ENCODE data around the gene GNA14.
"Not testable (repeated sequence)": the region's sequence is repeated elsewhere in the genome, so short reads cannot be mapped to it uniquely, and the experiment has no call there.

Gene GNA14

DNA sequence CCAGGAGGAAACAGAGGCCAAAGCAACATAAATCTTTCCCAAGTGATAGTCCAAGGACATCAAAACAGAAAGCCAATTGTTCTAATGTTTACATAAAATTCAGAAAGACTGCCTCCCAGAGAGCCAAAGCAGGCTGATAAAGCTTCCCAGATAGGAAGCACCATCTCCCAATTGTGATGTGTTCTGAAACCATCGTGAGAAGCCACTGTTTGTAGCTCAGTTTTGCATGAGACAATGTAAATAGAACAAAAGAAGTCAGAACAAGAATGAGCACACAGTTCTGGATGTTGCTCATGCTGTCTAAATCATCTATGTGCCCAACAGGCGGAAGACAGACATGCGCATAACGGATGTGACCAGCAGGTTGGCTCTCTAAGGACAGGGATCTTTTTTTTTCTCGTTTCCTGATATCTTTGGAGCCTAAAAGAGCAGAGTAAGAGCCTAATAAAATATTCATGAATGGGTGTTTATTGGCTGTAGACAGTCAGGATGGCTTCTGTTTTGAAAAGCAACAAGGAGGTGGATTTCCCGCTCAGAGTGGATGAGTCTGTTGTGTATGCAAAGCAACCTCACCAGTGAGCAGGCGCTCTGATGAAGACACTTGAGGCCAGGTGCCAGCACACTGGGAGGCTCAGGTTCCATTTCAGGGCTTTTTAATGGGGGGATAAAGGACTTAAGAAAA is 113.6 kb downstream of the GNA14 start:
- DNase-seq (ENCODE audit: low spot score) = no peak

DNA sequence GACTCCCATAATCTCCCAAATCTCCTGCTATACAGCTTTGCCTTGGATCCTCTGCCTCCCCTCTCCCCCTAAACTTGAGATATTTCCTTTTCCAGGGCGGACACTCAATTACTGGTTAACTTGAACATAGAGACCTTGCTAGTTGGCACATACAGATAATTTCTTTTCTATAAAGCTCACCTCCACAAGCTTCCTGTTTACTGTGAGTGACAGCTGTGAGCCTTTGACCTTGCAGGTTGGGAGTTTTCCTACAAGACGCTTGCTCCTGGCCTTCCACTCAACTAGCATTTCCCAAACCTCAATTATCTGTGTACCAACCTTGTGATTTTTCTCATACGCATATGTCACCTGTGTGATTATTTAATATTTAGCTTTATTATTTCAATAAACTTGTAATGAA is 114.5 kb downstream of the GNA14 start:
- DNase-seq (ENCODE audit: low spot score) = no peak

DNA sequence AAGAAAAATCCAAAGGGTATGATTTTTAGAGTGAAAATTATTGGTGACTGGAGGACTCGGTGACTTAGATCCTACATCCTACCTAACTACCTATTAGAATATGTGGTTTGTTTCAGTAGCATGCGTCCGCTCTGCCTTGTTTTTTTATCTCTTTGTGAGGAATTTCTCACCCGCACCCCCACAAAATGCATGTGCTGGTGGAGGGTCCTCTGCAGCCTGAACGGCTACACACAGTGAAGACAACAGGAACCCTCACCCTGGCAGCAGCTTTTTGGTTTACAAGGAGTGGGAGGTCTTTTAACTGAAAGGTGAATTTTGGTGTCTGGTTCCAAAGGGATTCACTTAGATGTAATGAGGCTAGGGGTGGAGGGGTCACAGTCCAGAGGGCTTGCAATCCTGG is 115.5 kb downstream of the GNA14 start:
- DNase-seq (ENCODE audit: low spot score) = no peak

DNA sequence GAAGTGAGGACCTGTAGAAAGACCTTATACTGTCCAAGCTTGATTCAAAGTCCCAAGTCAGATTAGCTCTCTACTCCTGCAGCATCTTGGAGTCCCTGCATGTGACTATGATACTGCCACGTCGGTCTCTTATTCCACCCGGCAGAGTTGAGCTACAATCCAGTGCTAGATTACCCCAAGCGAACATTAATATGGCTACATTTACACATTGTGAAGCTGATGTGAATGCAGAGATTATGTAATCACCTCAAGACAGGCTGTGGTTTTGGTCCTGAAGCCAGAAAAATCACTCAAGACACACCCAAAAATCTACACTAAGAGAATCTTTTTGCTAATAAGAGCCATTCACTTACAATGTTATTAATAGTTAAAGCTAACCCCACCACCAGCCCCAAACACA is 116.7 kb downstream of the GNA14 start:
- DNase-seq (ENCODE audit: low spot score) = no peak

DNA sequence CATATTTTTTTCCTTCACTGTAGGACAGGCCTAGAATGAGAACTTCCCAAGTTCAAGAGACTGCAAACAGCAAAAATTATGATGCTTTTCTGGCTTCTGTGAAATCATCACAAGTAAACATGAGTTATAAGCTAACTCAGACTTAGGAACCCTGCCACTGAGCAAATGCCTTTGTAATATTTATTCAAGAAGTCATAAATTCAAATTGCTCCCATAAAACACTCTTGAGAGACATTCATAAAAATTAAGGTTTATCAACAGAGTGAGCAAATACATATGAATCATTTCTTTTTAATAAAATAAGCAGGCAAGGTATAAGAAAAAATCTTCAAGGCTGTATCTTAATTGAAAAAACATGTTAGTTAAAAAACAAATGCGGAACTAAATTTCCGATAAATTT is 124.2 kb downstream of the GNA14 start:
- no peak for DNase-seq (ENCODE audit: low spot score)

DNA sequence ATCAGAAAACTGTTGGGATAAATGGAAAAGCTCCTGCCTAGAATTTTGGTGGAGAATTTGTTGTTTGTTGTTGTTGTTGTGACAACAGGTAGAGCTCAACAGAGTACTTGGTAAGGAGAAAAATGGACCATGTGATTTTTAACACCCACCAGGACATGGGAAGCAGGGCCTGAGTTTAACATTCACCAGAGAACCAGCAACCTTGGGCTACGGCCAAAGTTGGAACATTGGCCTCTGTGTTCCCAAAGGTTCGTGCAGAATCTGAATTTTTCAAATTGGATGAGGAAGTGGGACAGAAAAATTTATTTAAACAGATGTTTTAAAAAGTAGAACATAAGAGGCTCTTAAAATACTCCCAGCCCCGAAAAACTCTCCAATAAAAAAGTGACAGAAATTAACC is 127.0 kb downstream of the GNA14 start:
- DNase-seq (ENCODE audit: low spot score) = no peak

DNA sequence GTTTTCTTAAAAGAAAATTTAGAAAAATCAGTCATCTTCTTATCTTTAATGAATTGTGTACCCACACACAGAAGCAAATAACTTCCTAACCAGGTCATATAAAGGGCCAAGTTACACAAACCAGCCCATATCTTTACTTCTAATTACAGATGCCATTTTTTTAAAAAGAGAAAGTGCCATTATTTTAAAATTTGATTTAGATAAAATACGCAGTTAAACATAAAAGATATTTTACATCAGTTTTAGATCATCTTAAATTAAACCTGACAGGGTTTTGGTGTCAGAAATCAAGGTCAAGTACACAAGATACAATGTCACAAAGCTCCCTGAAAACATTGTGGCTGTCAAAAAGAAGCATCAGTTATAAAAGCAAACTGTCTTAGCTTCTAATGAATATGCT is 129.4 kb downstream of the GNA14 start:
- no peak for DNase-seq (ENCODE audit: low spot score)

DNA sequence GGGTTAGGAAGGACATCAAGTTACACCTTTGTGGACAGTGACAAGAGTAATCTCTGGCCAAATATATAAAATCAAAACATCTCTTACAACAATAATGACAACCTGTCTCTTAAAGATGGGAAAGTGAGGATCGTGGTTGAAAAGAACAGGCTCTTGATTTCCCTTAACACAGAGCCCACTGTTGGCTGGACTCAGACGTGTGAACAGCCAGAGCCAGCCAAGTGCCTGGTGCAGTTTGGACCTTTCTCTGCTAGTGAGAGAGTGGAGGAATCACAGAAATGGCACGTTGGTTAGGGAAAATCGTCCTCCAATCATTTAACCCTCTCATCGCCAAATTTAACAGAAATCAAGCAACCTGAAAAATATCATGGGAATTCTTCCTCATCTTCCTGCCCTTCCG is 131.3 kb downstream of the GNA14 start:
- DNase-seq (ENCODE audit: low spot score) = no peak

DNA sequence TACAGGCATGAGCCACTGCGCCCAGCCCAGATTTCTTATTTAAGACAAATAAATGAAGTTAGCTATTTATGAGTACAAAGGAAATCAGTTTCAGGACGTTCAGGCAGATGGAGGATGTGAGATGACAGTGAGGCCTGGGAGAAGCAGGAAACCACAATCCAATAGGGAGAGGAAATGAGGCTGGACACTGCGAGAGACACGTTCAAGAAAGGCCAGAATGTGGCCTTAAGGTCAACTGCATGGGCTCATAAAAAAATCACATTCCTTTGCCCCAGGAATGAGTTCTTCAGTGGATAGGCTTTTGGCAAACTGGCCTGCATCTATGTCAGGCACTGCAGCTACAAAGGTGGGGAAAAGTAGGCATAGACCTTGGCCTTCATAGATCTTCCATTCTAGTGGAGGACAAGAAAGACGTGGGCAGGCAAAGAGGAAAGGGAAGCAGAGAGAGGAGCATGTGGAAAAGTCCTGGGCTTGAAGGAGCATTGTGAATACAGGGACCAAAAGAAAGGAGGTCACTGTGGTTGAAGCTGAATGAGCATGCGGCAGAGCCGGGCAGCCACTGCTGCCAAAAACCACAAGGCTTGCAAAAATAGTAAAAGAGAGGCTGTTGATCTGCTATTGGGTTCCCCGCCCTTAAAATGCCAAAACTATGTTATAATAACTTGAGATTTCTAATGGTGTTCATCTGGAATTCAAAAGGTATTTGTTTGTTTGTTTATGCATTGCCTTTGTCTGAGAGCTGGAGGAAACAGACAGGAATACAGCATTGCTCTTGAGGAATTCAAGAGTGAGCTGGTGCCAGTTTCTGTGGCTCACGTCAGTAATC is 133.0 kb downstream of the GNA14 start:
- DNase-seq (ENCODE audit: low spot score) = no peak

DNA sequence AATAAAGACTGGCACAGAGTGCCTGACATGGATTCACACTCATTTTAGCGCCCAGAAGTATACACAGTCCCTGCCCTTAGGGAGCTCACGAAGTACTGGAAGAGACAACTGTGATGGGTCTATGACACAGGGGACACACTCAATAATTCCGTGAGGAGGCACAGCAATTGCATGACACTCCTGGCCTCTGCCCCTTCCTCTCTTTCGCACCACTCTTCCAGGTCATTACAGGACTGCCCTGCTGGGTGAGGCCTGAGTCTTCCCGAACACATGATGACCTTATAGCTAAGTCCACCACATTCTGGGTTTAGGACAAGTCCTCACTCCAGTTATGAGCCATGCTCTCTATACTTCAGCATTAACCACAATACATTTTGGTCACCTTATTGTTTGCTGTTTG is 134.7 kb downstream of the GNA14 start:
- no peak for DNase-seq (ENCODE audit: low spot score)

DNA sequence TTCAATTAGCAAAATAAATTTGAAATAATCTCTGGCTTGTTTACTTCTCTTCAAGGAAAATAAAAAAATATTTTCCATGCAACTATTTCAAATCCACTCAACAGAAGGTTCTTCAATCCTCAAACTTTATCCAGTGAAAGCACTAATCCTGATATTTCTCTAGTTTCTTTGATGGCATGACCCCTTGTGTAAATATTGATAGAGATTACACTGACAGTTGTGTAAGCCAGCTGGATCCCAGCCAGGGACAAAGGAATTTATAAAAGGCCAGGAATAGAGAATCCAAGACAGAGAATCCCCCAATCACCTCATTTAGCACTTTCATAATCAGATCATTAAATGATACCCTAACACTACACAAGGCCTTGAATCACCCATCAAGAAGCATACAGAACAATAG is 135.2 kb downstream of the GNA14 start:
- DNase-seq (ENCODE audit: low spot score) = no peak

DNA sequence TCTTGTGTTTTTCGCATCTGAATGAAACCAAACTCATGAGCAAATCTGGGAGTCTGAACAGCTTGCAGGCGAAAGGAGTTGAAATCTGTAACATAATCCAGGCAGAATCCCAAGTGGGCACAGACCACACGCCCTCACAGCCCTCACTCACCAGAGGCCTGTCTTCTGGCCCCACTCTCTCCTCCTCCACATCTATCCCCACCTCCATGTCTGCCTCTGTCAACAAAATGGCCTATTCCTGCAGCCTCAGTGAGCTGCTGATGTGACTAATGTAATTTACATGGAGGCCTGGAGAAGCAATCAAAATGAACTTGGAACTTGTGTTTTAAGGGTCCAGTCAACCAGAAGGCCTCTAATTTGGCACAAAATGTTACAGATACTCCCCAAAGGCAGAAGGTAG is 136.6 kb downstream of the GNA14 start:
- no peak for DNase-seq (ENCODE audit: low spot score)

DNA sequence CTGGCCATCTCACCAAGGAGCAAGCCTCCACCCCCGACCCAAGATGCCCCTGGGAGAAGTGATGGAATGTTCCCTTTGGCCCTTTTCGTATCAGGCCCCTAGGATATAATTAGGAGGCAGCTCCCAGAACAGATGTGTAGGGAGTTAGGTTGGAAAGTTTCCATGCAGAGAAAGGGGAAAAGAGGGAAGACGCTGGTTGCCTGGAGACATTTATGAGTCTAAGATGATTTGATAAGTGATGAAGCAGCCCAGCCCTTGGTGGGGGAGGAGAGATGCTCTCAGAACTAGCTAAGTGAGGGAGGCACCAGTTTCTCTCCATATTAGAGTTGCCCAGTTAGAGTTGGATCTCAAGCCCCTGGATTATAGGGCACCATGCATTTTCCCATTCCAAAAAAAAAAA is 137.5 kb downstream of the GNA14 start:
- DNase-seq (ENCODE audit: low spot score) = no peak

DNA sequence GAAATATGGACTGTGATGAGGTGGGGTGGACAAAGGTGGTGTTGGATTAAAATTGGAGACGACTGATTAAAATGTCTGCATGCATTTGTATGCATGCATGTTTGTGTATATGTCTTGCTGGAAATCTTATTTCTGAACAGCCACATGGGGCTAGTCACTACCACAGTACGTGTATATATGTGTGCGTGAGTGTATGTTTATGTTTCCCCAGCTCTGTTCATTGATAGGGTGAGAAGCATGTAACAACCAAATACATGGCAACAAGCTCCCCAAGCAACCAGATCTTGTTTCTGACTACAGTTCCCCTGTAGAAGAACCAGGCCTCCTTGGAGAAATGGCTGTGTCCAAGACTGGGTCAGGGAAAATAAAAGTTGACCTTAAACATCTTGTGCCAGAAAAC is 139.7 kb downstream of the GNA14 start:
- DNase-seq (ENCODE audit: low spot score) = no peak

DNA sequence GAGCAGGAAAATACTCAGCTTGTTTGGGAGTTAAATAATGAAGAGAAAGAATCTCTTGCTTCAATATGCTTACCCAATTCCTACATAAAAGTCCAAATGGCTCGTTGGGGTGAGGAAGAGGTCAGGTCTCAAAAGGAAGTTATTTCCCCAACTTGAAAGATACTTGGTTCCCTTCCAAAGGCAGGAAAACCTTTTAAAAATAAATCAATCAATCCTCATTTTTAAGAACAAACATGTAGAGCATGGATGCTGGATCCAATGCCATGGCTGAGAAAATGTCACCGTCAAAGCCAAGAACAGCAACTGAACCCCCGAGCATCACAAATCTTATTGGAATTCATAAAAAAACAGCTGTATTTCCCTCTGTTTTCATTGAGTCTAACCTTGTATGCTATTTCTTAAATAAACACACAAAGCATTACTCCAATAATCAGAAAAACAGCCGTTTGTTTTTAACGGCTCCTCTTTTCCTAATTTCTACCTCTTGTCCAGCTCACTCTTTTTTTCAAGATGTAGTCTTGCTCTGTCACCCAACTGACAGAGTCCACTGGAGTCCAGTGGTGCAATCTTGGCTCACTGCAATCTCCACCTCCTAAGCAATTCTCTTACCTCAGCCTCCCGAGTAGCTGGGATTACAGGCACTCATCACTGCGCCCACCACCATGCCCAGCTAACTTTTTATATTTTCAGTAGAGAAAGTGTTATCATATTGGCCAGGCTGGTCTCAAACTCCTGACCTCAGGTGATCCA is 140.7 kb downstream of the GNA14 start:
- no peak for DNase-seq (ENCODE audit: low spot score)

DNA sequence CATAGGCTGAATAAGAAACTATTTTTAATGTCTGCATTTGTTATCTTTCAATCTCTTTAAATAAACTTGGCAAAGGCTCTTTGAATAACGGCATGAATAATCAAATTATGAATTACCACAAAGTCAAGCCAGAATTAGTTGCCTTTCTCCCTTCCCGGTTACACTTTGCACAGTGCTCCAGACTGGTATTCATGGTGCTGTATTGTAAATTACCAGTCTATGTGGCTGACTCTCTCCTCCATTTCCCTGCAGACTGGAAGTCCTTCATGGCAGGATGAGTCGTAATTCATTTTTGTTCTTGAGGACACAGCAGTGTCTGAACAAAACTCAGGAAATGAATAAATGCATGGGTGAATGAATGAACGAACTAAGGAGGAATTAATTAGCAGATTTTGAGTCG is 142.9 kb downstream of the GNA14 start:
- no peak for DNase-seq (ENCODE audit: low spot score)

DNA sequence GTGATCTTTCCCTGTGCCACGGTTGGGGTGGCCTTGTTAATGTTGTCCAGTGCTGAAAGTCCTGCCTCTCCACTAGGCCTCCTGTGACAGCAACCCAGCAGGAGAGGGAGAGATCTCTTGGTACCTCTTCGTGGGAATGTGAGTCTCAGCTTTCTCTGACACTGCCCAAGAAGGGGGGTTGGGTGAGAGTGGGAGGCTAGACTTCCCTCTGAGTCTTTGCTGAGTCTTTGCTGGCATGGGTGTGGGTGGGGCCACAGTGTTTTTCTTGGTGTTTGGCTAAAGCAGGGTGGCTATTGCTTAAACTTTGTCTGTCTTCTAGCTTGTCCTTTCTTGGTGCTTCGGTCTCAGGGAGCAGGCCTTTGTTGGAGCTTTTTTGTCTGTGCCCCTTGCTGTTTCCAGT is 145.6 kb downstream of the GNA14 start:
- DNase-seq (ENCODE audit: low spot score) = no peak

DNA sequence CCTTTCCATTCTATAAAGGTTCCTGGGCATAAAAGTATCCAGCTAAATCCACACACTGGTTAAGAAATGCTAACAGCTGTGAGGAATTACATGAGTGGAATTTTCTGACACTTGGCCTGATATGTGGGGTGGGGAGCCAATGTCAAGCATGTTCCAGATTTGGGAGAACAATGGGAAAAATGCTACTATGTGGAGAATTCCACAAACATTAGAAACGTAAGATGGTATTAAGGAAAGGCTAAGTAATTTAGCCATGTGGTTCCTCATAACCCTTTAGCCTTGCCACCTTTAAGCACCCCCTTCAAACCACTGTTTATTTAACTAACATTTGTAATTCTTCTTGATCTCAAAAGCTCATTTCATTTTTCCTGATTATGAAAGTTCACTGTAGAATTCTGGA is 149.2 kb downstream of the GNA14 start:
- DNase-seq (ENCODE audit: low spot score) = no peak

DNA sequence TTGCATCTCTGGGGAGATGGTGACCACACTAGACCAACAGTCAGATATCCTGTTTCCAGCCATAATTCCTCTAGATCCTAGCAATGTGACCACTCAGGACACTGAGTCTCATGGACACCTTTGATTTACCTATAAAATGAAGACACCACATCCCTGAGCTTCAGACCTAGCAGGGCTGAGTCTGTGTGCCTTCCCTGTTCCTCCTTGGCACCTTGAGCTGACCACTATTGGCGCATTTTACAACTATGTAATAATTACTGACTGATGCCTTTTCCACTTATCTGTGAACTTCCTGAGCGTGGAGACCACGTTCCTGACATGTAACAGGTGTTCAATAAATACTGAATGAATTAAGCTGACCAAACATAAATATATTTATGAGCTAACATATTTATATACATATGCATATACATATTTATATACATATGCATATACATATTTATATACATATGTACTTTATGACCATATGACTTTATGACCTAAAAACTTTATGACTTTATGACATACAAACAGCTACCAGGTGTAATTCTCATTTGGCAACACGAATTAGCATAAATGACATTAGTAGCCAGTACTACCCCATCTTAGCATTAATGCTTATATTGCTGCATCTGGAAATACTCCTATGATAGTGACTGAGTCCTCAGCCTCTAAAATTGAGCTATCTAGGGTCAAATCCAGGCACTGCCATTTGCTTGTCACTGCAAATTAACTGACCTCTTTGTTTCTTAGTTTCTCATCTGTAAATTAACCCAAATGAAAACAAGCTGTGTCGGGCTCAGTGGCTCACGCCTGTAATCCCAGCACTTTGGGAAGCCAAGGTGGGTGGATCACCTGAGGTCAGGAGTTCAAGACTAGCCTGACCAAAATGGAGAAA is 150.6 kb downstream of the GNA14 start:
- no peak for DNase-seq (ENCODE audit: low spot score)

DNA sequence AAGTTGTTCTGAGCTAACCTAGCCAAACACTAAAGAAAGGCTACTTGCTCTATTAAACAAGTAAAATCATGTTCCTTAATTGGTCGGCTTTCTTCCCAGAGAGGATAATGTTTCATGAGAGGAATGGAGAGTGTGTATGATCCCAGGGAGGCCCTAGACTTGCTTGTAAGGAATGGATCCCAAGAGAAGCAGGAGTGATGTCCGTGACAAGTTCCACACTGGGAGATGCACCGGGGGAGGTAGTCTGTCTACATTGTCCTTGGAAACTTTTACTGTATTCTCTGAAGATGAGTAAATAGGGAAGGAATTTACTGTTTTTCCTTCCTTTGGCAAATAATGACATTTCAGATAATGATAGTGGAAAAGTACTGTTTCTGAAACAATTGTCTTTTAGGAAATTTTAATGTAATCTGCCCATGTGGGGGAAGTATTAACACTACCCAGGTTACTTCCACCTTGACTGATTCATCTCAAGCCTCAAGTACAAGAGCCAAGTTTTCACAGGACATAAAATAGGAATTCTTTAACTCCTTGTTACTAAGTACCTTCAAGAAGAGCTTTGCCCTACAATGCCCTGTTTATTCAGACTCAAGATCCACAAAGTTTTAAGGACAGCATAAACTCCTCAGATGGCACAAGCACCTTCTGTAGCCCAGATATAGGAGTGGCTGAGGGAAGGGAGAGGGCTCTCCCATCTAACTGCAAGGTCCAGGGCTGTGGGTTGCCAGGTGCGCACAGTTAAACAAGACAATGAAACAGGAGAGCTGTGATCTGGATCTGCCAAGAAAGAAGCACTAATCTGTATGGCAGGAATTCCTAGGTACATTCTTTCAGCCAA is 152.1 kb downstream of the GNA14 start:
- no peak for DNase-seq (ENCODE audit: low spot score)

DNA sequence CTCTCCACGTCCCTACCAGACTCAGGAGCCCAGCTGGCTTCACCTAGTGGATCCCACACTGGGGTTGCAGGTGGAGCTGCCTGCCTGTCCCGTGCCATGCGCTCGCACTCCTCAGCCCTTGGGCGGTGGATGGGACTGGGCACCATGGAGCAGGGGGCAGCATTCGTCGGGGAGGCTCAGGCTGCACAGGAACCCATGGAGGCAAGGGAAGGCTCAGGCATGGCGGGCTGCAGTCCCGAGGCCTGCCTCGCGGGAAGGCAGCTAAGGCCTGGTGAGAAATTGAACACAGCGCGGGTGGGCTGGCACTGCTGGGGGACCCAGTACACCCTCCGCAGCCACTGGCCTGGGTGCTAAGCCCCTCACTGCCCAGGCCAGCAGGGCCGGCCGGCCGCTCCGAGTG is 157.8 kb downstream of the GNA14 start:
- DNase-seq (ENCODE audit: low spot score) = not testable (repeated sequence)
